ENCODE measurements around the gene RETN.

The RETN gene

DNA sequence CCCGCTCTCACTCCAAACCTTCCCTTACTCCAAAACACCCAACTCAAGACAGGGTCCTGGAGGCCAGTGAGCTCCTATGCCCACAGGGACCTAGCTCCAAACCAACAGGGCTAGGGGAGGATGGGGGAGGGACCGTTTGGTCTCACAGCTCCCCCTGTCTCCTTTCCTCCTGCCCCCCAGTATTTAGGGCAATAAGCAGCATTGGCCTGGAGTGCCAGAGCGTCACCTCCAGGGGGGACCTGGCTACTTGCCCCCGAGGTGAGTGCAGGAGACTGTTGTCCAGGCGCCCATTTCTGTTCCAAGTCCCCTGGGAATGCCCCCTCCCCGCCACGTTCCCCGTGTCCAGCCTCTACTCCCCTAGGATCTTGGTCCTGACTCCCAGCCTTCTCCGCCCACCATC, 792 bp downstream of the RETN start:
- H3K4me1 ChIP-seq (ENCODE audit: control insufficient read depth, low read depth, low read length) = peaks cover 3% of the 10 kb centered on the region
- no peaks in the 10 kb centered on the region for H3K36me3 ChIP-seq (ENCODE audit: control insufficient read depth, low read depth, low read length)
- peaks cover 37% of the 10 kb centered on the region for H3K27me3 ChIP-seq (ENCODE audit: control insufficient read depth, insufficient read depth, low read length)
- no peak overlapping the region for H3K9ac ChIP-seq (ENCODE audit: low read length)
- no peaks in the 10 kb centered on the region for H3K9me3 ChIP-seq (ENCODE audit: control insufficient read depth, low read depth, low read length)
- H3K4me3 ChIP-seq (ENCODE audit: low read length) = peak overlapping the region; percentile 19
- no peak overlapping the region for H3K27ac ChIP-seq (ENCODE audit: low read length)

DNA sequence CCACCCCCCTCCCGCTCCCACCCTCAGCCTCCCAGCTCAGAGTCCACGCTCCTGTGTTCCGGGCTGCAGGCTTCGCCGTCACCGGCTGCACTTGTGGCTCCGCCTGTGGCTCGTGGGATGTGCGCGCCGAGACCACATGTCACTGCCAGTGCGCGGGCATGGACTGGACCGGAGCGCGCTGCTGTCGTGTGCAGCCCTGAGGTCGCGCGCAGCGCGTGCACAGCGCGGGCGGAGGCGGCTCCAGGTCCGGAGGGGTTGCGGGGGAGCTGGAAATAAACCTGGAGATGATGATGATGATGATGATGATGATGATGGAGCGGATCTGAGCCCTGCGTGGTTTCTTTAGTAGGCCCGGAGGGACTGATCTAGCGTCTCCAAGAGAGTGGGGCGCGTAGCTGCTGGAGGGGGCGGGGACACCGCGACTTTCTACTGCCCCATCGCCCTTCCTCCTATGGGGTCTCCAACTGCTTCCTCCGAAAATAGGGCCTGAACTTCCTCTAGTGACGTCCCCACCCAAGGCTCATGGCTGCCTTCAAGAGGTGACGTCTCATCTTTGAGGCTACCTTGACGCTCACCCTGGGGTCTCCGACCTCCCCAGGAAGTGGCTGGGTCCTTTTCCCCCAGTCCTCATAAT, 1.4 kb downstream of the RETN start:
- H3K36me3 ChIP-seq (ENCODE audit: control insufficient read depth, low read depth, low read length) = no peaks in the 10 kb centered on the region
- peak overlapping the region; percentile 82 for H3K4me3 ChIP-seq (ENCODE audit: low read length)
- H3K9me3 ChIP-seq (ENCODE audit: control insufficient read depth, low read depth, low read length) = no peaks in the 10 kb centered on the region
- no peak overlapping the region for H3K27ac ChIP-seq (ENCODE audit: low read length)
- peaks cover 3% of the 10 kb centered on the region for H3K4me1 ChIP-seq (ENCODE audit: control insufficient read depth, low read depth, low read length)
- peaks cover 37% of the 10 kb centered on the region for H3K27me3 ChIP-seq (ENCODE audit: control insufficient read depth, insufficient read depth, low read length)
- H3K9ac ChIP-seq (ENCODE audit: low read length) = no peak overlapping the region

- H3K4me3 ChIP-seq (ENCODE audit: low read length) = peak overlapping the region; percentile 82
- H3K9ac ChIP-seq (ENCODE audit: low read length) = no peak overlapping the region
- peaks cover 3% of the 10 kb centered on the region for H3K4me1 ChIP-seq (ENCODE audit: control insufficient read depth, low read depth, low read length)
- H3K27me3 ChIP-seq (ENCODE audit: control insufficient read depth, insufficient read depth, low read length) = peaks cover 37% of the 10 kb centered on the region
- H3K27ac ChIP-seq (ENCODE audit: low read length) = no peak overlapping the region
- no peaks in the 10 kb centered on the region for H3K9me3 ChIP-seq (ENCODE audit: control insufficient read depth, low read depth, low read length)
- no peaks in the 10 kb centered on the region for H3K36me3 ChIP-seq (ENCODE audit: control insufficient read depth, low read depth, low read length)
Observed at GRCh38 chr19:7670790-7671189, 1.9 kb downstream of the RETN start.

DNA sequence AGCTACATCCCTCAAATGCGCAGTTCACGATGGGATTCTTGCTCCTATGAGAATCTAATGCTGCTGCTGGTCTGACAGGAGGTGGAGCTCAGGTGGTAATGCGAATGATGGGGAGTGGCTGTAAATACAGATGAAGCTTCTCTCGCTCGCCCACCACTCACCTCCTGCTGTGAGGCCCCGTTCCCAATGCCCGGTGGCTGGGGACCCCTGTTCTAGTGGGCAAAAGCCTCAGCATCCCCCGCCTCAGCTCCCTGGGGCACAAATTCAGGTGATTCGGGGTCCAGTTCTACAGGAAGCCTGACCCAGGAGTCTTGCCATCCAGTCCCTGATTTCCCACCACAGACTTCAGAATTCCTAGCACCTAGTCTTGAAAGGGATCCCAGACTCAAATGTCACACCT, 3.7 kb downstream of the RETN start:
- Histone ChIP-seq H3K27me3 (ENCODE audit: control insufficient read depth, insufficient read depth, low read length) (peaks cover 51% of the 10 kb centered on the region), H3K27ac (ENCODE audit: low read length) (no peak overlapping the region), H3K9ac (ENCODE audit: low read length) (no peak overlapping the region), H3K4me3 (ENCODE audit: low read length) (no peak overlapping the region), H3K36me3 (ENCODE audit: control insufficient read depth, low read depth, low read length) (no peaks in the 10 kb centered on the region), H3K9me3 (ENCODE audit: control insufficient read depth, low read depth, low read length) (no peaks in the 10 kb centered on the region), H3K4me1 (ENCODE audit: control insufficient read depth, low read depth, low read length) (peaks cover 3% of the 10 kb centered on the region)

DNA sequence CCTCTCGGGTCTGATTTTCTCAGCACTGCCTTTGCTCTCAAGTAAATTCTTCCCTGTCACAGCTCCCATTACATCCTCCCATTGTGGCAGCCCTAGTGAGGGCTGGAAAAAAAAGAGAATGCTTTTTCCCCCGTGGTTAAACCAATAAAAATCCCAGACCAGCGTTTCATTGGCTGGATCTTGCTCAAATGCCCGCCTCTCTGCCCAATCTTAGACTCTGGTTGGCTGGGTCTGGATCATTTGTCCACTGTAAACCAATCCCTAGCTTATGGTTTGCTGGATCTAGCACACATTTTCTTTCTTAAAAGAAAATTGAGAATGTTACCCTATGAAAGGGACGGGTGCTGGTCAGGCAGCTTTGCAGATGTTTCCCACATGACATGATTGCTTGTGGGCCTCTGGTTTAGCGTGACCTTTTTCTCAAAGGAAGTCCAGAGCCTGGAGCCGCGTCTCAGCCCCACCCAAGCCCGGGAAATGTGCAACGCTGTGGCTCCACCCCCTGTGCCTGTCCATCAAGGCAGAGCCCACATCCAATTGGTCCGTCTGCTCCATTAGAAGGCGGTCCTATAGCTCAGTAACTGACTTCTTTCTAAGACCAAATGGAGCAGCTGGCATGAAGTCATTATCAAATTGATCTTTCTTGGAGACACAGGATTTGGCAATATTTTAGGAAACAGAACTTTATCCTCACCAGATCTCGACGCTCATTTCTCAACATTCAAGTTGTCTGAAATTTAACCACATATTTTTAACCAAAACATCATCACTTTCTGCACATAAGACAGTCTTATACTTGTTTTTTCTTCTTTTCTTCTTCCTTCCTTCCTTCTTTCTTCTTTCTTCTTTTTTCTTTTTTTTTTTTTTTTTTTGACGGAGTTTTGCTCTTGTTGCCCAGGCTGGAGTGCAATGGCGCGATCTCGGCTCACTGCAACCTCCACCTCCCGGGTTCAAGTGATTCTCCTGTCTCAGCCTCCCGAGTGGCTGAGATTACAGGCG, 5.5 kb downstream of the RETN start:
- Histone ChIP-seq H3K9ac (ENCODE audit: low read length) (no peak overlapping the region), H3K4me1 (ENCODE audit: control insufficient read depth, low read depth, low read length) (peaks cover 3% of the 10 kb centered on the region)

GRCh38 chr19:7676376-7676775, 7.5 kb downstream of the RETN start:
- no peaks in the 10 kb centered on the region for H3K9me3 ChIP-seq (ENCODE audit: control insufficient read depth, low read depth, low read length)
- no peak overlapping the region for H3K27ac ChIP-seq (ENCODE audit: low read length)
- H3K4me3 ChIP-seq (ENCODE audit: low read length) = no peak overlapping the region
- H3K4me1 ChIP-seq (ENCODE audit: control insufficient read depth, low read depth, low read length) = no peaks in the 10 kb centered on the region
- H3K36me3 ChIP-seq (ENCODE audit: control insufficient read depth, low read depth, low read length) = no peaks in the 10 kb centered on the region
- H3K27me3 ChIP-seq (ENCODE audit: control insufficient read depth, insufficient read depth, low read length) = peaks cover 40% of the 10 kb centered on the region
- H3K9ac ChIP-seq (ENCODE audit: low read length) = no peak overlapping the region

More for the DNA sequence above, 5.5 kb downstream of the RETN start:
- no peaks in the 10 kb centered on the region for H3K9me3 ChIP-seq (ENCODE audit: control insufficient read depth, low read depth, low read length)
- H3K4me3 ChIP-seq (ENCODE audit: low read length) = no peak overlapping the region
- peaks cover 53% of the 10 kb centered on the region for H3K27me3 ChIP-seq (ENCODE audit: control insufficient read depth, insufficient read depth, low read length)
- no peaks in the 10 kb centered on the region for H3K36me3 ChIP-seq (ENCODE audit: control insufficient read depth, low read depth, low read length)
- H3K27ac ChIP-seq (ENCODE audit: low read length) = no peak overlapping the region

DNA sequence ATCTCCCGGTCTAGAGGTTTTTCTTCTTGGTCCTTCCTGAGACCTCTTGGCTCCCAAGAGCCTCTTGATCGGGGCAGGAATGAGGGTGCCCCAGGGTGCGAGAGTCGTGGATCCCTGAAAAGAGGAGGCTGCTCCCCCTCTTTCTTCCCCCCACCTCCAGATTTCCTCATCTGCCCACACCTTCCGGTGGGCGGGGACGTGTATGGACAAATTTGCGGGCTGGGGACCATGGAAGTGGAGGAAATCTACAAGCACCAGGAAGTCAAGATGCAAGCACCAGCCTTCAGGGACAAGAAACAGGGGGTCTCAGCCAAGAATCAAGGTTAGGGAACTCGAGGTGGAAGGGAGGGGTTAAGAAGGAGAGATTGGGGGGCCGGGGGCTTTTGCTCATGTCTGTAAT, 8.0 kb downstream of the RETN start, which contains the start of gene MCEMP1:
Gene MCEMP1, plus strand, starts transcription at position 237 of the 400 bp plus-strand sequence. Its CDS starts 31 bp downstream, at position 268.
- no peaks in the 10 kb centered on the region for H3K36me3 ChIP-seq (ENCODE audit: control insufficient read depth, low read depth, low read length)
- no peak within 1 kb of the TSS for H3K4me3 ChIP-seq (ENCODE audit: low read length)
- H3K4me1 ChIP-seq (ENCODE audit: control insufficient read depth, low read depth, low read length) = peaks cover under 1% of the 10 kb centered on the region
- H3K9ac ChIP-seq (ENCODE audit: low read length) = no peak within 1 kb of the TSS
- H3K27ac ChIP-seq (ENCODE audit: low read length) = no peak within 1 kb of the TSS
- H3K9me3 ChIP-seq (ENCODE audit: control insufficient read depth, low read depth, low read length) = no peaks in the 10 kb centered on the region
- peaks cover 36% of the 10 kb centered on the region for H3K27me3 ChIP-seq (ENCODE audit: control insufficient read depth, insufficient read depth, low read length)

GRCh38 chr19:7677669-7678311, 8.9 kb downstream of the RETN start:
- Histone ChIP-seq H3K36me3 (ENCODE audit: control insufficient read depth, low read depth, low read length) (peaks cover 5% of the 10 kb centered on the region), H3K4me3 (ENCODE audit: low read length) (no peak overlapping the region), H3K27me3 (ENCODE audit: control insufficient read depth, insufficient read depth, low read length) (peaks cover 32% of the 10 kb centered on the region), H3K4me1 (ENCODE audit: control insufficient read depth, low read depth, low read length) (peaks cover 4% of the 10 kb centered on the region), H3K27ac (ENCODE audit: low read length) (no peak overlapping the region), H3K9me3 (ENCODE audit: control insufficient read depth, low read depth, low read length) (no peaks in the 10 kb centered on the region), H3K9ac (ENCODE audit: low read length) (no peak overlapping the region)

- H3K36me3 ChIP-seq (ENCODE audit: control insufficient read depth, low read depth, low read length) = peaks cover 6% of the 10 kb centered on the region
- H3K9me3 ChIP-seq (ENCODE audit: control insufficient read depth, low read depth, low read length) = no peaks in the 10 kb centered on the region
- H3K9ac ChIP-seq (ENCODE audit: low read length) = no peak overlapping the region
- peaks cover 27% of the 10 kb centered on the region for H3K27me3 ChIP-seq (ENCODE audit: control insufficient read depth, insufficient read depth, low read length)
- no peak overlapping the region for H3K4me3 ChIP-seq (ENCODE audit: low read length)
- peaks cover 4% of the 10 kb centered on the region for H3K4me1 ChIP-seq (ENCODE audit: control insufficient read depth, low read depth, low read length)
- H3K27ac ChIP-seq (ENCODE audit: low read length) = no peak overlapping the region
Observed at GRCh38 chr19:7678971-7679751, 10.3 kb downstream of the RETN start.

DNA sequence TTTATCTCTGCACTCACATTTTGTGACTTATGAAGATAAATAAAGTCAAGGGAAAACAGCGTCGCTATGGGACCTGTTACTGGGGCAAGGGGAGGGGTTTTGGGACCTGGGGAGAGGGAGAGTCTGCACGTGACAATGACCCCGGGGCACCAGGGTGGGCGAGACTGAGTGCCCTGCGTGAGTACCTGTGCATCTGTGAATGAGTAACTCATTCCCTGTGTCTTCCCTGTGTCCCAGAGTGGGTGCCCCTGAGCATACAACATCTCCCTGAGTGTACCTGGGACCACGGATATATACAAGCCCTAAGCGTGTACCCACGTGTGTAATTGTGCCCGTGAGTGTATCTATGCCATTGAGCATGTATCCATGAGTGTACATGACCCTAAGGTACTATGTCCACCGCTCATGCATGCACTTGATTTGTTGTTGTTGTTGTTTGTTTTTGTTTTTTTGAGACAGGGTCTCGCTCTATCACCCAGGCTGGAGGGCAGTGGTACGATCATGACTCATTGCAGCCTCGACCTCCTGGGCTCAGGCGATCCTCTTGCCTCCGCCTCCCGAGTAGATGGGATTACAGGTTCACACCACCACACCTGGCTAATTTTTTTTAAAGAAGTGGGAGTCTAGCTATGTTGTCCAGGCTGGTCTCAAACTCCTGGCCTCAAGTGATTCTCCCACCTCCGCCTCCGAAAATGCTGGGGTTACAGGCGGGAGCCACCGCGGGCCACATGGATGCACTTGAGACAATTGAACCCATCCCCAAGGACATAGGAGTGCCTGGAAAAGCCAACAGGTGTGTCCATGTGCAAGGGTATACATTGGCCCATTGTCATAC, 11.1 kb downstream of the RETN start:
- Histone ChIP-seq H3K9ac (ENCODE audit: low read length) (no peak overlapping the region), H3K27me3 (ENCODE audit: control insufficient read depth, insufficient read depth, low read length) (peaks cover 27% of the 10 kb centered on the region), H3K4me3 (ENCODE audit: low read length) (peak overlapping the region; percentile 80), H3K9me3 (ENCODE audit: control insufficient read depth, low read depth, low read length) (no peaks in the 10 kb centered on the region), H3K4me1 (ENCODE audit: control insufficient read depth, low read depth, low read length) (peaks cover 4% of the 10 kb centered on the region), H3K27ac (ENCODE audit: low read length) (no peak overlapping the region), H3K36me3 (ENCODE audit: control insufficient read depth, low read depth, low read length) (peaks cover 6% of the 10 kb centered on the region)

All from iPS-18a (cell line).